IMR-90 (cell line): ENCODE results near the gene PPP1R13B. TPM values are rescaled to one million over a fixed set of nuclear protein-coding genes. Genes with fewer than 3 reads are reported as not detected.

Source experiments
- ATAC-seq: fragments of 200-7000 bp; cut with Tn5 transposase; 2 replicates; pipeline ENCODE4 v1.9.1; 2020; ENCODE audit warnings: low read depth, mild to moderate bottlenecking, moderate library complexity
- BruUV-seq: library from RNA; stranded (reverse); fragments of 400-500 nt; replicated peaks from 2 replicates; lab custom pipeline; 2021; lab: Mats Ljungman, UMichigan
- CTCF ChIA-PET: fragments of 300-600 bp; formaldehyde crosslinking; extraction: SDS; loops from one replicate; lab custom pipeline; 2021; ENCODE audit warnings: antibody characterized with exemption; lab: Yijun Ruan, JAX
- POLR2A ChIA-PET: fragments of 300-600 bp; sonication (Branson Sonifier 250); formaldehyde crosslinking; loops from one replicate; lab custom pipeline; 2022; ENCODE audit warnings: antibody characterized with exemption; ENCODE audit not compliant: unreplicated experiment; lab: Charles Lee
- DNase-seq: peaks from one replicate; pipeline ENCODE4 v3.0.0; 2013
- H2AFZ ChIP-seq: replicated peaks from 2 replicates; pipeline ENCODE3; 2013; ENCODE audit warnings: low read length, mild to moderate bottlenecking; ENCODE audit not compliant: poor library complexity
- H2AK5ac ChIP-seq: 2 replicates; pipeline ENCODE4 v1.6.1; 2013; ENCODE audit warnings: low read depth, low read length, inconsistent platforms
- H2AK9ac ChIP-seq: replicated peaks from 2 replicates; pipeline ENCODE3; 2013; ENCODE audit warnings: mild to moderate bottlenecking, low read depth, low read length, moderate library complexity; ENCODE audit not compliant: poor library complexity
- H2BK120ac ChIP-seq: 2 replicates; pipeline ENCODE4 v1.6.1; 2013; ENCODE audit warnings: low read depth, low read length, inconsistent platforms
- H2BK15ac ChIP-seq: 3 replicates; pipeline ENCODE4 v1.6.1; 2013; ENCODE audit warnings: low read depth, low read length, inconsistent platforms
- H2BK20ac ChIP-seq: 2 replicates; pipeline ENCODE4 v1.6.1; 2013; ENCODE audit warnings: low read depth, mild to moderate bottlenecking, inconsistent platforms, low read length, moderate library complexity
- H2BK5ac ChIP-seq: 2 replicates; pipeline ENCODE4 v1.6.1; 2013; ENCODE audit warnings: mild to moderate bottlenecking, low read depth, low read length, inconsistent platforms; ENCODE audit not compliant: poor library complexity, severe bottlenecking
- H3K14ac ChIP-seq: replicated peaks from 2 replicates; pipeline ENCODE4 v1.6.1; 2013; ENCODE audit warnings: low read depth, low read length, inconsistent platforms
- H3K18ac ChIP-seq: 2 replicates; pipeline ENCODE4 v1.6.1; 2013; ENCODE audit warnings: low read depth, low read length, control low read depth
- H3K23ac ChIP-seq: 2 replicates; pipeline ENCODE4 v1.6.1; 2013; ENCODE audit warnings: low read depth, low read length, inconsistent platforms
- H3K27ac ChIP-seq: 2 replicates; pipeline ENCODE4 v1.5.1; 2013; ENCODE audit warnings: mild to moderate bottlenecking, control low read depth, low read length; ENCODE audit not compliant: insufficient read depth
- H3K27me3 ChIP-seq: 2 replicates; pipeline ENCODE4 v1.6.1; 2013; ENCODE audit warnings: low read length; ENCODE audit not compliant: control insufficient read depth, insufficient read depth
- H3K36me3 ChIP-seq: 2 replicates; pipeline ENCODE4 v1.6.1; 2013; ENCODE audit warnings: low read length, mixed read lengths; ENCODE audit not compliant: control insufficient read depth, insufficient read depth
- H3K4ac ChIP-seq: 2 replicates; pipeline ENCODE4 v1.6.1; 2013; ENCODE audit warnings: low read depth, low read length, inconsistent platforms
- H3K4me1 ChIP-seq: 2 replicates; pipeline ENCODE4 v1.6.1; 2013; ENCODE audit warnings: low read length, mixed read lengths; ENCODE audit not compliant: control insufficient read depth, insufficient read depth
- H3K4me2 ChIP-seq: 2 replicates; pipeline ENCODE4 v1.6.1; 2013; ENCODE audit warnings: low read depth, mild to moderate bottlenecking, control low read depth, low read length, moderate library complexity
- H3K4me3 ChIP-seq: 2 replicates; pipeline ENCODE4 v1.5.1; 2013; ENCODE audit warnings: low read depth, mild to moderate bottlenecking, control low read depth, low read length, moderate library complexity; ENCODE audit not compliant: insufficient read depth
- H3K56ac ChIP-seq: 2 replicates; pipeline ENCODE4 v1.6.1; 2013; ENCODE audit warnings: low read length, inconsistent platforms; ENCODE audit not compliant: insufficient read depth; ENCODE audit errors: extremely low read depth
- H3K79me1 ChIP-seq, 2 experiments: 2 replicates each; pipeline ENCODE4 v1.6.1; 2013; ENCODE audit warnings: low read length in 2 of 2, inconsistent platforms in 1 of 2, low read depth in 1 of 2
- H3K9ac ChIP-seq: 2 replicates; pipeline ENCODE4 v1.6.1; 2013; ENCODE audit warnings: low read depth, low read length, control low read depth
- H3K9me1 ChIP-seq: 2 replicates; pipeline ENCODE4 v1.6.1; 2013; ENCODE audit warnings: low read length, inconsistent platforms; ENCODE audit not compliant: insufficient read depth
- H3K9me3 ChIP-seq: 2 replicates; pipeline ENCODE4 v1.6.1; 2013; ENCODE audit warnings: low read length; ENCODE audit not compliant: control insufficient read depth, insufficient read depth
- H4K20me1 ChIP-seq: 2 replicates; pipeline ENCODE4 v1.6.1; 2013; ENCODE audit warnings: low read length, inconsistent platforms; ENCODE audit not compliant: insufficient read depth
- H4K5ac ChIP-seq: 2 replicates; pipeline ENCODE4 v1.6.1; 2013; ENCODE audit warnings: mild to moderate bottlenecking, low read depth, low read length, control low read depth
- H4K8ac ChIP-seq, 2 experiments: 2 replicates each; pipeline ENCODE4 v1.6.1; 2013; ENCODE audit warnings: low read depth in 2 of 2, low read length in 2 of 2, control low read depth in 1 of 2, inconsistent platforms in 1 of 2
- H4K91ac ChIP-seq: 2 replicates; pipeline ENCODE4 v1.6.1; 2013; ENCODE audit warnings: low read depth, low read length, inconsistent platforms; ENCODE audit not compliant: insufficient read depth
- BHLHE40 ChIP-seq: fragments of 150-350 bp; IDR thresholded peaks from 2 replicates; pipeline ENCODE4 v1.6.1; 2016; ENCODE audit warnings: mild to moderate bottlenecking, low read depth, low read length
- CEBPB ChIP-seq: IDR thresholded peaks from 2 replicates; pipeline ENCODE4 v1.6.1; 2012; ENCODE audit warnings: low read depth, low read length, improper control_type of control experiment
- CHD1 ChIP-seq: IDR thresholded peaks from 2 replicates; pipeline ENCODE4 v1.6.1; 2012; ENCODE audit warnings: low read depth, low read length, improper control_type of control experiment
- RFX5 ChIP-seq: IDR thresholded peaks from 2 replicates; pipeline ENCODE4 v1.8.0; 2012; ENCODE audit warnings: low read depth, mild to moderate bottlenecking, low read length, moderate library complexity
- SMC3 ChIP-seq: fragments of 150-350 bp; IDR thresholded peaks from 2 replicates; pipeline ENCODE4 v1.6.1; 2016; ENCODE audit warnings: low read depth, mild to moderate bottlenecking, antibody characterized with exemption, low read length, moderate library complexity
- WGBS, 2 experiments: methylation state at CpG; one replicate each; pipeline versions ENCODE4 v1.1.5 to v1.1.7; 2013; ENCODE audit warnings: missing lambda C conversion rate in 2 of 2; ENCODE audit not compliant: insufficient read length in 1 of 2; ENCODE audit errors: extremely low coverage in 2 of 2; 5-methylcytosine and 5-hydroxymethylcytosine counted together
- dilution Hi-C: fragments of 300-500 bp; cut with HindIII; formaldehyde crosslinking; loops from one replicate; pipeline ENCODE4 v1.14.3; 2018; ENCODE audit warnings: low sequenced_read_pairs; ENCODE audit not compliant: unreplicated experiment
- in situ Hi-C: fragments of 300-500 bp; cut with MboI; formaldehyde crosslinking; loops from 3 replicates; pipeline ENCODE4 v1.14.3; 2019; ENCODE audit warnings: low sequenced_read_pairs, inconsistent platforms, mixed read lengths
- intact Hi-C: fragments of 100-400 bp; cut with micrococcal nuclease; formaldehyde crosslinking; loops from 2 replicates; pipeline ENCODE4 v1.10.0; 2022
- polyA plus RNA-seq, 3 experiments: library from polyadenylated mRNA; depleted of rRNA; stranded (reverse); fragments of >200 nt; gene quantifications; 2 replicates each; pipeline ENCODE4 v1.2.3, GENCODE V29; 2012; ENCODE audit warnings: low replicate concordance in 1 of 3
- total RNA-seq: library from RNA; depleted of rRNA; stranded (reverse); fragments of >200 nt; gene quantifications from 2 replicates; pipeline ENCODE4 v1.2.3, GENCODE V29; 2012
- TF ChIP-seq, protein P1 (sequence below): fragments of 150-350 bp; IDR thresholded peaks from 2 replicates; pipeline ENCODE4 v1.6.1; 2017; ENCODE audit warnings: mild to moderate bottlenecking, antibody characterized with exemption, low read length, low read depth

Gene PPP1R13B
- total and polyA plus RNA-seq, 2 of the 4 experiments (the other 2 are of a cell fraction) = 1.6 to 2.8 TPM

DNA sequence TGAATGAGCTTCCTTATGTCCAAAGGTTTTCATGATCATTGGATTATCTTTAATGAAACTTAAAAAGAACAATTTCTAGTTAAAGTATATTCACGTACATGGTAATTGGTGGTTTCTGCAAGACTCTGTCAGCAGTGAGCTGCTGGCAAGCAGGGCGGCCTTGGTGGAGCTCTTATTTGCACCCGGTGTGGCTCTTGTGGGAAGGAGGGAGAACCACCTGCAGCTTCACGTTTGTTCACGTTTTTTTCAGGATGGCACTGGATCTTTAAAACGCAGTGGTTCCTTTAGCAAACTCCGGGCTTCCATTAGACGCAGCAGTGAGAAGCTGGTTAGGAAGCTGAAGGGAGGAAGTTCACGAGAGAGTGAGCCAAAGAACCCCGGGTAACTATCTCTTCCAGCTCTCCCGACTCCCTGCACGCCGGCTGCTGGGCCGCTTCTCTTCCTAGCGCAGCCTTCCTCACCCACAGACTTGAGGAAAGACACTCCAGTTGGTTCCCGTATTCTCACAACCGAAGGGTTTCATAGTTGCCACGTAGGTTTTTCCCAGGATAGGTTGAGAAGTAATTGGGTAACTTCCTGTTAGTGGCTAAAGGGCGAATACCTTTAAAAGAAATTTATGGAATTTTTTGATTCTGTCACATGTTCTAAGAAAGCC, 160.4 kb downstream of the PPP1R13B start:
- ChIA-PET POLR2A (no interaction called here), CTCF (no interaction called here)
- DNase-seq (peak; percentile 55), ATAC-seq (no peak)
- Histone ChIP-seq H3K14ac (no peak overlapping the region), H3K9me1 (peaks cover 10% of the 10 kb centered on the region; the same call in 1 of the 2 replicates), H4K20me1 (peaks cover 49% of the 10 kb centered on the region), H3K56ac (no peak overlapping the region), H2BK120ac (no peak overlapping the region), H2AFZ (no peak overlapping the region), H4K5ac (no peak overlapping the region), H3K27me3 (no peaks in the 10 kb centered on the region), H3K79me1 (peaks cover 43 to 72% of the 10 kb centered on the region in 2 experiments), H4K8ac (peak overlapping the region; percentile 18 to 65; a peak in 2 of 4 replicates), H2AK9ac (no peak overlapping the region), H2BK15ac (no peak overlapping the region), H2BK20ac (no peak overlapping the region), H3K4ac (peak overlapping the region; percentile 8; the same call in 1 of the 2 replicates), H2BK5ac (no peak overlapping the region), H3K36me3 (peaks cover 52% of the 10 kb centered on the region), H2AK5ac (no peak overlapping the region), H3K4me3 (no peak overlapping the region), H3K4me1 (peaks cover 8% of the 10 kb centered on the region), H3K9me3 (no peaks in the 10 kb centered on the region), H3K18ac (no peak overlapping the region), H3K23ac (0 out of 2 replicates have a peak overlapping the region, but pooled peaks have one; percentile 16), H3K27ac (peak overlapping the region; percentile 19; the same call in 1 of the 2 replicates), H4K91ac (peak overlapping the region; percentile 33; the same call in 1 of the 2 replicates), H3K9ac (no peak overlapping the region), H3K4me2 (no peak overlapping the region)
- no TSS peak for BruUV-seq
- intact Hi-C loops = no loop called here
- dilution Hi-C loops = no loop called here
- in situ Hi-C loops = loop anchor here (10.0 kb wide), 1 partner anchor 112 kb away; no protein-coding TSS in a partner anchor
- TF ChIP-seq CEBPB (peak; percentile 15; the same call in 1 of the 2 replicates), CHD1 (no peak), RFX5 (no peak), SMC3 (no peak), BHLHE40 (no peak)
- TF ChIP-seq, protein P1, sequence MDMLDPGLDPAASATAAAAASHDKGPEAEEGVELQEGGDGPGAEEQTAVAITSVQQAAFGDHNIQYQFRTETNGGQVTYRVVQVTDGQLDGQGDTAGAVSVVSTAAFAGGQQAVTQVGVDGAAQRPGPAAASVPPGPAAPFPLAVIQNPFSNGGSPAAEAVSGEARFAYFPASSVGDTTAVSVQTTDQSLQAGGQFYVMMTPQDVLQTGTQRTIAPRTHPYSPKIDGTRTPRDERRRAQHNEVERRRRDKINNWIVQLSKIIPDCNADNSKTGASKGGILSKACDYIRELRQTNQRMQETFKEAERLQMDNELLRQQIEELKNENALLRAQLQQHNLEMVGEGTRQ = no peak
- 85% methylated on average over 4 of the region's 19 CpGs; no CpG with 5 or more reads in 1 of the 2 experiments for WGBS, 2 experiments
